SIG-M5 (cell line): ENCODE results near the gene PPP4R4.

Source experiments
- DNase-seq: peaks from one replicate; lab custom pipeline; 2025; lab: John Stamatoyannopoulos, UW

Gene PPP4R4

GRCh38 chr14:94309721-94310120 lies 135.6 kb downstream of the PPP4R4 start:
- DNase-seq, result no peak

GRCh38 chr14:94310248-94310647 lies 136.1 kb downstream of the PPP4R4 start:
- no peak for DNase-seq

GRCh38 chr14:94312481-94313246 lies 138.5 kb downstream of the PPP4R4 start:
- DNase-seq, result no peak

GRCh38 chr14:94313991-94314655 lies 140.0 kb downstream of the PPP4R4 start:
- no peak for DNase-seq

GRCh38 chr14:94314890-94315289 lies 140.8 kb downstream of the PPP4R4 start:
- no peak for DNase-seq

GRCh38 chr14:94316692-94317091 lies 142.6 kb downstream of the PPP4R4 start:
- DNase-seq, result no peak

- DNase-seq, result no peak
Measured at GRCh38 chr14:94317259-94317658, 143.1 kb downstream of the PPP4R4 start.

- DNase-seq, result no peak
Measured at GRCh38 chr14:94320243-94320642, 146.1 kb downstream of the PPP4R4 start.

- DNase-seq, result no peak
Measured at GRCh38 chr14:94321421-94322271, 147.5 kb downstream of the PPP4R4 start.

- DNase-seq, result no peak
Measured at GRCh38 chr14:94322648-94323570, 148.8 kb downstream of the PPP4R4 start, which contains the start of gene SERPINA6. Gene SERPINA6 (minus strand): TSS chr14:94323336. CDS start chr14:94314648, 8,688 bp downstream.

- no peak for DNase-seq
Measured at GRCh38 chr14:94328196-94328595, 154.1 kb downstream of the PPP4R4 start.
